Thyroid gland (tissue), 4 donors: ENCODE results near the gene LILRA6.

Experiments used
- CTCF ChIP-seq, 6 experiments: fragments of 200-600 bp in 3 of 6; fragments of 450-650 bp in 3 of 6; sonication (generic) in 3 of 6; IDR thresholded peaks; one replicate each; pipeline ENCODE4 v1.5.1; 2016 to 2019; ENCODE audit warnings: antibody characterized with exemption in 6 of 6, mild to moderate bottlenecking in 2 of 6, inconsistent platforms in 1 of 6, moderate library complexity in 1 of 6
- POLR2A ChIP-seq, 2 donors: fragments of 450-650 bp; IDR thresholded peaks; one replicate each; pipeline ENCODE4 v1.6.1; 2017; ENCODE audit warnings: antibody characterized with exemption in 2 of 2, mild to moderate bottlenecking in 2 of 2, moderate library complexity in 1 of 2

GRCh38 chr19:54279406-54279962, 36.9 kb upstream of the LILRA6 start:
- TF ChIP-seq POLR2A (IDR thresholded peaks at IDR 0.05) (no peak), CTCF (IDR thresholded peaks at IDR 0.05) (no peak)
